Subcutaneous adipose tissue (tissue), 4 donors: ENCODE results near the gene FBLN2. TPM values are rescaled to one million over a fixed set of nuclear protein-coding genes. Genes with fewer than 3 reads are reported as not detected.

Experiments used
- CTCF ChIP-seq: fragments of 450-650 bp; IDR thresholded peaks from one replicate; pipeline ENCODE4 v1.5.1; 2016; ENCODE audit warnings: low read depth, mild to moderate bottlenecking, control low read depth, antibody characterized with exemption, moderate library complexity
- total RNA-seq, 4 donors: library from RNA; depleted of rRNA; stranded (reverse); fragments of >200 nt; gene quantifications; one replicate each; pipeline ENCODE4 v1.1.0, GENCODE V29; 2016

FBLN2 gene
- total RNA-seq, 4 donors from 2014 or later, result 215 to 456 (median 410) TPM

- no peak for TF ChIP-seq CTCF
Observed at GRCh38 chr3:13529196-13530112, 19.5 kb upstream of the FBLN2 start.

- no peak for TF ChIP-seq CTCF
Observed at GRCh38 chr3:13530241-13531009, 18.5 kb upstream of the FBLN2 start.

GRCh38 chr3:13532085-13532484 is 16.8 kb upstream of the FBLN2 start:
- no peak for TF ChIP-seq CTCF

- no peak for TF ChIP-seq CTCF
Observed at GRCh38 chr3:13532631-13533030, 16.3 kb upstream of the FBLN2 start.

- no peak for TF ChIP-seq CTCF
Observed at GRCh38 chr3:13533885-13534301, 15.0 kb upstream of the FBLN2 start.

- TF ChIP-seq CTCF, result no peak
Observed at GRCh38 chr3:13535526-13535875, 13.4 kb upstream of the FBLN2 start.

- TF ChIP-seq CTCF, result no peak
Observed at GRCh38 chr3:13535905-13536304, 13.0 kb upstream of the FBLN2 start.
